Measurements from ENCODE around the gene GRM4.

- TF ChIP-seq, protein P1, sequence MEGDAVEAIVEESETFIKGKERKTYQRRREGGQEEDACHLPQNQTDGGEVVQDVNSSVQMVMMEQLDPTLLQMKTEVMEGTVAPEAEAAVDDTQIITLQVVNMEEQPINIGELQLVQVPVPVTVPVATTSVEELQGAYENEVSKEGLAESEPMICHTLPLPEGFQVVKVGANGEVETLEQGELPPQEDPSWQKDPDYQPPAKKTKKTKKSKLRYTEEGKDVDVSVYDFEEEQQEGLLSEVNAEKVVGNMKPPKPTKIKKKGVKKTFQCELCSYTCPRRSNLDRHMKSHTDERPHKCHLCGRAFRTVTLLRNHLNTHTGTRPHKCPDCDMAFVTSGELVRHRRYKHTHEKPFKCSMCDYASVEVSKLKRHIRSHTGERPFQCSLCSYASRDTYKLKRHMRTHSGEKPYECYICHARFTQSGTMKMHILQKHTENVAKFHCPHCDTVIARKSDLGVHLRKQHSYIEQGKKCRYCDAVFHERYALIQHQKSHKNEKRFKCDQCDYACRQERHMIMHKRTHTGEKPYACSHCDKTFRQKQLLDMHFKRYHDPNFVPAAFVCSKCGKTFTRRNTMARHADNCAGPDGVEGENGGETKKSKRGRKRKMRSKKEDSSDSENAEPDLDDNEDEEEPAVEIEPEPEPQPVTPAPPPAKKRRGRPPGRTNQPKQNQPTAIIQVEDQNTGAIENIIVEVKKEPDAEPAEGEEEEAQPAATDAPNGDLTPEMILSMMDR (IDR thresholded peaks at IDR 0.05): no peak
- TF ChIP-seq POLR2A (IDR thresholded peaks at IDR 0.05): no peak
These were observed 37.1 kb upstream of the GRM4 start for GRCh38 chr6:34182751-34183531.

Measured in uterus (tissue), 2 donors.